Mucosa of rectum (tissue), 2 donors: ENCODE data around the gene OVOL2.

Experiments
- H3K27ac ChIP-seq, 2 donors: one replicate each; pipeline ENCODE4 v1.7.0; 2013; ENCODE audit warnings: inconsistent platforms in 2 of 2, low read depth in 2 of 2, low read length in 2 of 2
- H3K27me3 ChIP-seq, 2 donors: one replicate each; pipeline ENCODE4 v1.7.0; 2013; ENCODE audit warnings: low read length in 2 of 2; ENCODE audit not compliant: control insufficient read depth in 2 of 2, insufficient read depth in 2 of 2
- H3K36me3 ChIP-seq, 2 donors: one replicate each; pipeline ENCODE4 v1.7.0; 2013; ENCODE audit warnings: low read length in 2 of 2; ENCODE audit not compliant: control insufficient read depth in 2 of 2, insufficient read depth in 2 of 2
- H3K4me1 ChIP-seq, 2 donors: one replicate each; pipeline ENCODE4 v1.7.0; 2013; ENCODE audit warnings: low read length in 2 of 2, mild to moderate bottlenecking in 1 of 2; ENCODE audit not compliant: control insufficient read depth in 2 of 2, insufficient read depth in 2 of 2
- H3K4me3 ChIP-seq, 2 donors: one replicate each; pipeline ENCODE4 v1.7.0; 2013; ENCODE audit warnings: low read length in 2 of 2
- H3K9ac ChIP-seq, 2 donors: one replicate each; pipeline ENCODE4 v1.7.0; 2013; ENCODE audit warnings: low read length in 2 of 2, low read depth in 1 of 2, mild to moderate bottlenecking in 1 of 2
- H3K9me3 ChIP-seq, 2 donors: one replicate each; pipeline ENCODE4 v1.7.0; 2013; ENCODE audit warnings: low read length in 2 of 2; ENCODE audit not compliant: control insufficient read depth in 2 of 2
- donor health status: healthy.
- donor health status: Normal muscosa, but diverticular disease.

OVOL2 gene

DNA sequence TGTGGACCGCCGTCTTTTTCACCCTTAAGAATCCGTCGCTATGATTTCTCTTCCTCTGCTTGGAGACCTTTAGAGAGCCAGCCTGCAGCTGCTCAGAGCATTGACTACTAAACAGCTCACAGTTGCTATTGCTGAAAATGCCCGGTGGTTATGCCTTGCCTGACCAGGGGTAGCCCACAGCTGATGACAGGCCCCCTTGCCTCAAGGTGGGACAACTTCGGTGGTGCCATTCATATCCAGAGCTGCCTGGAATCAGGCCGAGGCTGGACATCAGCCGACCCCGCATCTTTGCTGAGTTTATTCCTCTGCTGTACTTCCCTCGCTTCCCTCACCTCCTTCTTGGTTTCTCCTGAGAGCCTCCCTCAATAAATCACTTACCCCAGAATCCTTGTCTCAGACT lies 39.6 kb downstream of the OVOL2 start:
- Histone ChIP-seq H3K9ac (no peak overlapping the region), H3K4me1 (no peaks in the 10 kb centered on the region), H3K27me3 (no peaks in the 10 kb centered on the region), H3K27ac (no peak overlapping the region), H3K4me3 (no peak overlapping the region), H3K9me3 (no peaks in the 10 kb centered on the region), H3K36me3 (peaks cover 31 to 34% of the 10 kb centered on the region in 2 donors)

- H3K4me1 ChIP-seq, result no peaks in the 10 kb centered on the region
- no peak overlapping the region for H3K4me3 ChIP-seq
- H3K9me3 ChIP-seq, result no peaks in the 10 kb centered on the region
These were observed 40.9 kb downstream of the OVOL2 start for GRCh38 chr20:18016772-18017171.

GRCh38 chr20:18014411-18014810 lies 43.3 kb downstream of the OVOL2 start:
- no peak overlapping the region for H3K27ac ChIP-seq
- H3K9ac ChIP-seq, result no peak overlapping the region
- H3K27me3 ChIP-seq, result no peaks in the 10 kb centered on the region
- no peaks in the 10 kb centered on the region for H3K4me1 ChIP-seq
- no peak overlapping the region for H3K4me3 ChIP-seq
- no peaks in the 10 kb centered on the region for H3K9me3 ChIP-seq
- peaks cover 6 to 8% of the 10 kb centered on the region in 2 donors for H3K36me3 ChIP-seq

More at GRCh38 chr20:18016772-18017171, 40.9 kb downstream of the OVOL2 start:
- Histone ChIP-seq H3K27ac (no peak overlapping the region), H3K27me3 (no peaks in the 10 kb centered on the region), H3K9ac (no peak overlapping the region), H3K36me3 (peaks cover 18 to 25% of the 10 kb centered on the region in 2 donors)

- peaks cover 5 to 6% of the 10 kb centered on the region in 2 donors for H3K36me3 ChIP-seq
- no peak overlapping the region for H3K4me3 ChIP-seq
- no peaks in the 10 kb centered on the region for H3K9me3 ChIP-seq
- H3K9ac ChIP-seq, result no peak overlapping the region
- no peaks in the 10 kb centered on the region for H3K27me3 ChIP-seq
- no peaks in the 10 kb centered on the region for H3K4me1 ChIP-seq
- no peak overlapping the region for H3K27ac ChIP-seq
These were observed 44.8 kb downstream of the OVOL2 start for GRCh38 chr20:18012901-18013300.

GRCh38 chr20:18011951-18012645 lies 45.6 kb downstream of the OVOL2 start:
- H3K9ac ChIP-seq, result no peak overlapping the region
- no peak overlapping the region for H3K27ac ChIP-seq
- H3K4me3 ChIP-seq, result no peak overlapping the region
- H3K27me3 ChIP-seq, result no peaks in the 10 kb centered on the region
- peaks cover 5 to 6% of the 10 kb centered on the region in 2 donors for H3K36me3 ChIP-seq
- H3K4me1 ChIP-seq, result no peaks in the 10 kb centered on the region
- H3K9me3 ChIP-seq, result no peaks in the 10 kb centered on the region

- no peak overlapping the region for H3K4me3 ChIP-seq
- H3K27ac ChIP-seq, result no peak overlapping the region
- no peak overlapping the region for H3K9ac ChIP-seq
- no peaks in the 10 kb centered on the region for H3K4me1 ChIP-seq
- H3K9me3 ChIP-seq, result no peaks in the 10 kb centered on the region
- H3K36me3 ChIP-seq, result peaks cover 5 to 6% of the 10 kb centered on the region in 2 donors
- no peaks in the 10 kb centered on the region for H3K27me3 ChIP-seq
These were observed 46.2 kb downstream of the OVOL2 start for GRCh38 chr20:18011482-18011881.

GRCh38 chr20:18009116-18009515 lies 48.6 kb downstream of the OVOL2 start:
- no peak overlapping the region for H3K4me3 ChIP-seq
- no peaks in the 10 kb centered on the region for H3K27me3 ChIP-seq
- H3K36me3 ChIP-seq, result peaks cover 5 to 6% of the 10 kb centered on the region in 2 donors
- no peaks in the 10 kb centered on the region for H3K4me1 ChIP-seq
- no peak overlapping the region for H3K27ac ChIP-seq
- H3K9me3 ChIP-seq, result no peaks in the 10 kb centered on the region
- H3K9ac ChIP-seq, result no peak overlapping the region

- H3K36me3 ChIP-seq, result peaks cover 5 to 6% of the 10 kb centered on the region in 2 donors
- H3K4me1 ChIP-seq, result no peaks in the 10 kb centered on the region
- H3K27ac ChIP-seq, result no peak overlapping the region
- no peaks in the 10 kb centered on the region for H3K9me3 ChIP-seq
- H3K9ac ChIP-seq, result no peak overlapping the region
- H3K27me3 ChIP-seq, result no peaks in the 10 kb centered on the region
- no peak overlapping the region for H3K4me3 ChIP-seq
These were observed 50.0 kb downstream of the OVOL2 start for GRCh38 chr20:18007534-18008292.

DNA sequence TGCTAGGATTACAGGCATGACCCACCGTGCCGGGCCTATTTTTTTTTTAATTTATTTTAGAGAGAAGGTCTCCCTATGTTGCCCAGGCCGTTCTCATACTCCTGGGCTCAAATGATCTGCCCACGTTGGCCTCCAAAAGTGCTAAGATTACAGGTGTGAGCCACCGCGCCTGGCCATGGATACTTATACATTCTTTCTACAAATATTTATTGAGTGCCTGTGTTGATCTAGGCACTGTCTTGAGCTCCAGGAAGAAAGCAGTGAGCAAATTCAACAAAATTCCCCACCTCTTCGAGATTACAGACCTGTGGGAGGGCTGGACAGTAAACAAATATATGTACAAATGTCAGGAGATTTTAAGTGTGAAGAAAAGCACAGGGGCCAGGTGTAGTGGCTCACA lies 51.0 kb downstream of the OVOL2 start:
- no peak overlapping the region for H3K9ac ChIP-seq
- H3K9me3 ChIP-seq, result no peaks in the 10 kb centered on the region
- H3K27ac ChIP-seq, result no peak overlapping the region
- H3K36me3 ChIP-seq, result peaks cover 3 to 5% of the 10 kb centered on the region in 2 donors
- H3K4me1 ChIP-seq, result no peaks in the 10 kb centered on the region
- no peaks in the 10 kb centered on the region for H3K27me3 ChIP-seq
- no peak overlapping the region for H3K4me3 ChIP-seq

DNA sequence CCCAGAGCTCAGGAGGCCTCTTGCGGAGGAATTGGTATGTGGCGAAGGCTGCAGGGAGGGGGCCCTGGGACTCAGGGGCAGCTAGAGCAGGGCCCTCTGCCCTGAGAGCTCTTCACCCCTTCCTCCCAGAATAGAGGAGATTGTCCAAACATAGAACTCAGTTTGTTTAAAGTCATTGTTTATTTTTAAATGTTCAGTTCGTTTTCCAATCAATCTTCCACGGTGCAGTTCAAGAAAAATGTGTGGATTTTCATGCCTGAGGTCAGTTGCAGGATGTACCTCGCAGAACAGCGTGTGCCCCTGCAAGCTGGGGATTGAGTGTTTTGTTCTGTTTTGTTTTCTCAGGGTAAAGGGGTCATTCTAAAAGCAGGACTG lies 51.7 kb downstream of the OVOL2 start:
- H3K4me3 ChIP-seq, result no peak overlapping the region
- no peaks in the 10 kb centered on the region for H3K4me1 ChIP-seq
- H3K27me3 ChIP-seq, result no peaks in the 10 kb centered on the region
- H3K27ac ChIP-seq, result no peak overlapping the region
- H3K9me3 ChIP-seq, result no peaks in the 10 kb centered on the region
- H3K36me3 ChIP-seq, result no peaks in the 10 kb centered on the region
- H3K9ac ChIP-seq, result no peak overlapping the region
